GM19397 (cell line): ENCODE data around the gene MAN2B2.

ENCODE experiments used
- ATAC-seq: cut with Tn5 transposase; IDR thresholded peaks from one replicate; pipeline ENCODE4 v1.9.1; 2021; ENCODE audit warnings: mild to moderate bottlenecking, moderate library complexity; ENCODE audit not compliant: unreplicated experiment

Gene MAN2B2

DNA sequence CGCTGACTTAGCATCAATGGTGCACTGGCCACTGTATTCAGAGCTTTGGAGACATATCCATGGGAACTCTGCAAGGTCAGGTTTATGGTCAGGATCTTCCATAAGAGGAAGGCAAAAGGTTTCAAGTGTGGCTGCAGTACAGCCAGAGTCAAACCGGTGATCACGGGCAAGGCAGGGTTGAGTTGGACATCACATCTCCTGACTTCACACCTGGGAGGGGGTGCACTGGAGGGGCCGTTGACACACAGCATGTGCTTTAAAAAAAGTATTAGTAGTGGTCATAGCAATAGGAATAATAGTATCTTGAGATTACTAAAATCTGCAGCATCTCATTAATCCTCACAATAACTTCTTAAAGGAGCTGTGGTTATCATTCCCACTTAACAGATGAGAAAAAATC lies 28.9 kb upstream of the MAN2B2 start:
- no peak for ATAC-seq

DNA sequence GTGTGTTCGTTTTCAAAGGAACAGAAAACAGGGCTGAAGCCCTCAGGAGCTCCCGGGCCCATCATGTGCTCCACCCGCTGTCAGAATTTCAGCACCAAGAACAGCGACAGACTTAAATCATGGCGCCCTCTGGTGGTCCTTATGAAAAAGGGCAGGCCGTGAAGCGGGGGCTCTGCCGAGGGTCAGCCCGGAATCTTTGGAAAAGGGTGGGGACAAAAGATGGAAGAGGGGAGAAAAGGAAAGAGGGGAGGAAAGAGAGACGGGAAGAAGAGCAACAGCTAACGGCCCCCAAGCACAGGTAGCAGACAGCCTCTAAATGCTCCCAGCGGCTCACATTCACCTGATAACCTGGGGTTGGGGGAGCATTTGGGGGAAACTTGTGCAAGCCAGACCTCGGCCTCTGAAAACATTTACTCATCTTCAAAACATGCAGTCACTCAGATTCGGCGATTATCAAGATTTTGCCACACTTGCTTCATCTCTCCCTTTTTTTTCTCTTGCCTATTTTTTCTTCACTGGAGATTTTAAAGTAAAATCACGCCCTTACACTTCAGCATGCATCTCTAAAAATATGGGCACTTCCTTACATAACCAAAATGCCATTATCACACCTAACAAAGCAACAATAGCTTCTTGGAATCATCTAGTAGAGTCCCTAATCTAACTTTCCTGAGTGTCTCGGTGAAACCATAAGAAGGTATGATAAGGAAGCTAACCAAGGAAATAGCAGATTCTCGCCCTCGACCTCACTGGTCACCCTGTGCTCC lies 28.1 kb upstream of the MAN2B2 start:
- peak; percentile 52 for ATAC-seq

DNA sequence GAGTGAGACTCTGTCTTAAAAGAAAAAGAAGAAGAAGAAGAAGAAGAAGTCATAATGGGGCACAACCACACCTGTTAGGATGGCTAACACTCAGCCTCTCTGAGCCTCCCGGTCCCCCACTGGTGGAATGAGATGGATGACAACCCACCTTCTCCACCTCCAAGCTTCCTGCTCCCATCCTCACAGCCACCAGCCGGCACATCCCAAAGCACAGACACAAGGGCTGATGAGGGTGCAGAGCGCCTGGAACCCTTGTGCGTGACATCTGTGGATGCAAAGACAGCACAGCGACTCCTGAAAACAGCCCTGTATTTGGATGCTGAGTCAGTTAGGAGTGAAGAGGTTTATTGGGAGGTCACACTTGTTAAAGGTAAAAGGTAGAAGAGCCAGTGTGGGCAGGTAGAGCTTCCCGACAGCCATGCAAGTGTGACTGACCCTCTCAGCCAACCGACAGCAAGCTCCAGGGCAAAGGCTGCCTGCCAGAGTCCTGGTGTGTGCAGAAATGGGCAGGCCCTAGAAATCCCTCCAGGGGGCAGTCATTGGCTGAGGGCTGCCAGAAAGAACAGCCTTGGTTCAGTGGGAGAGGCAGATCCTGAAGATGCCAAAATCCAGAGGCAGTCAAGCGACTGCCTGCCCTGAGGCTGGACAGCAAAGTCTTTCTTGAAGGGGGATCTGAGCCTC lies 26.6 kb upstream of the MAN2B2 start:
- no peak for ATAC-seq

DNA sequence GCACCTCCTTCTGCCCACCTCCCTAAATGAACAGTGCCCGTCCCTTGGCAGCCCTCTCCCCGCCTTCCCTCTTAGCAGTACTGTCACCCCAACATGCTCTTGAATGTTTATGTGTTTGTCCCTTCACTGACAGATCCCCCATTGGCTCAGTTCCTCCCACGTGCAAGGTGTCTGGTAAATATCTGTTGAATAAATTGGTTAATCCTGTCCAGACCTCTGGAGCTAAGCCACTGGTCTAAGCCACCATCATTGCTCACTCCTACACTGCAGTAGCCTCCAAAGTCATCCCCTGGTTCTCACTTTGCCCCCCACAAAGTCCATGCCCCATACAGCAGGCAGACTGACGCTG lies 26.1 kb upstream of the MAN2B2 start:
- ATAC-seq: no peak

DNA sequence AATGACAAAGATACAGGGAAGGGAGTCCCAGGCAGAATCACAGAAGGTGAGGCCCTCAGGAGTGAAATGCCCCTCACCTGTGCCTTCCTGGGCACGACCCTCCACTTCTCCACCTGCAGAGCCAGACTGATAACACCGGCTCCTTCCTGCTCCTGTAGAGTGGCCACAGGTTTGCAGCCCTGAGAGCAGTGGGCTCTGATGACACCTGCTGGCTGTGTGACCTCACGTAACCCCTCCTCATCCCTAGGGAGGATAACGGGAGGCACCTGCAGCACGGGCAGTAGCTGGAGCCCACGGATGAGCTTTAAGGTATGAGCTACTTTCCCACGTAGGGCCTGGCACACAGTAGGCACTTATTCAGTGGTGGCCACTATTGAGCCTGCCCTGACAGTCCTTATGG lies 25.5 kb upstream of the MAN2B2 start:
- no peak for ATAC-seq

DNA sequence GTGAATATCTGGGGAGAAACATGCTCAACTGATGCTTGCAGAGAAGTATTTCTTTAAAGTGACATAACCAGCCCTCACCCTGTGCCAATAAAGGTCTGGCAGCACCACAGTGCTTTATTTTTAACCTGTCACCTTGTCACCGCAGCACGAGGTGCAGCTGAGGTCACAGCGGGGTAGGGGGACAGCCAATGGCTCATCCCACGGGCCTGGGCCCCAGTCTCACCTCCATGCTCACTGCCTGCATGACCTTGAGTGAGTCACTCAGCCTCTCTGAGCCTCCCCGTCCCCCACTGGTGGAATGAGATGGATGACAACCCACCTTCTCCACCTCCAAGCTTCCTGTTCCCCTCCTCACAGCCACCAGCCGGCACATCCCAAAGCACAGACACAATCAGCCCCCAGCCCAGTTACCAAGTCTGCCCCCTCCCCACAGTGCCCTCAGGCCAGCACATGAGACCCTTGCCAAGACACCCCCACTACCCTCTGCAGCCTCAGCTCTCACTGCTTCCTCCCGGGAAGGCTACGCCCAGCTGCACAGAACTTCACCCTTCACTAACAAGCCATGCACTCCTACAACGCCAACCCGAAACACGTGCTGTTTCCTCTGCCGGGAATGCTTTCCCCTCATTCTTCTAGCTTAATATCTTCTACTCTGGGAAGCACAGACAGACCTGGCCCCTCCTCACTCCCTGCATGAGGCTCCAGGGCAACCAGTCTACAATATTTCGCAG lies 24.9 kb upstream of the MAN2B2 start:
- no peak for ATAC-seq

DNA sequence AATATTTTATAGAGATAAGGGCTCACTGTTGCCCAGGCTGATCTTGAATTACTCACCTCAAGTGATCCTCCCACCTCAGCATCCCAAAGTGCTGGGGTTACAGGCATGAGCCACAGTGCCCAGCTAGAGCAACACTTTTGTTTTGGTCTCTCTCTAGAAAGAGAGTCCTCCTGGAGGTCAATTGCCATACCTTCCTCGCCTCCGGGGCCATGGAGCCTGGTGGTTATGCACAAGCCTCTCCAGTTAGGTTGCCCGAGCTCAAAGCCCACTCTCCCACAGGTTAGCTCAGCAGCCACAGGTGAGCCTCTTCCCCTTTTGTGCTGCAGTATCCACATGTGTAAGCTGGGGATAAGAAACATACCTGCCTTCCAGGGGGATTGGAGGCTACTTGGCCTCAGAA lies 24.2 kb upstream of the MAN2B2 start:
- ATAC-seq: no peak

DNA sequence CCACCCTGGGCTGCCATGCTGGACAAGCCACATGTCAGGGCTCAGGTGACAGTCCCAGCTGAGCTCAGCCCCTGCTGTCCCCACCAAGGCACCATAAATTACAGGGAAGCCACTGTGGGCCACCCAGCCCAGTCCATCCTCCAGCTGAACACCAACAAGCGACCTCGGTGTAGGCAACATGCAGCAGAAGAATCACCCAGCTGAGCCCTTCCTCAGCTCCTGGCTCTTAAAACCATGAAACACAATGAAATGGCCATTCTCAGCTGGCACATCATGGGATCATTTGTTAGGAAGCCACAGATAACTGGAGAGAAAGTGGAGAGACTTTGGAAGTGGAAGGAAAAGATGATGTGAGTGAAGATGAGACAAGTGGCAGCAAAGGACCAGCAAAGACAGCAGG lies 23.3 kb upstream of the MAN2B2 start:
- no peak for ATAC-seq

DNA sequence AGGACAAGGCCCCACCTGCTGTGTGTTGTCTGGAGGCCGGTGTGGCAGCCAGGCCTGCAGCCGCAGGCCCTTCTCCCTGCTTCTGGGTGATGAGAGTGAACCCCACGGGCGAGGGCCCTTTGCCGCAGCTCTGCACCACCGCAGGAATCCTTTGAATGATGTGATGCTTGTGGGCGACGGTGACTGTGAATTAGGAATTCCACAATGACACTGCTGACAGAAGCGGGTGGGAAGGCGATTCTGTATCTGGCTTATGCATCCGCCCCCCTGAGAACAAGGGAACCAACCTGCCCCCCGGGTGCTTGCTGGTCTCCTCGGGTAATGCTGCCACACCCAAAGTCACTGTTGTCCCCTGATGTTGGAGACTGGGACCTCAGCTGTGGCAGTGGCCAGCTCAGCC lies 19.5 kb upstream of the MAN2B2 start:
- no peak for ATAC-seq

DNA sequence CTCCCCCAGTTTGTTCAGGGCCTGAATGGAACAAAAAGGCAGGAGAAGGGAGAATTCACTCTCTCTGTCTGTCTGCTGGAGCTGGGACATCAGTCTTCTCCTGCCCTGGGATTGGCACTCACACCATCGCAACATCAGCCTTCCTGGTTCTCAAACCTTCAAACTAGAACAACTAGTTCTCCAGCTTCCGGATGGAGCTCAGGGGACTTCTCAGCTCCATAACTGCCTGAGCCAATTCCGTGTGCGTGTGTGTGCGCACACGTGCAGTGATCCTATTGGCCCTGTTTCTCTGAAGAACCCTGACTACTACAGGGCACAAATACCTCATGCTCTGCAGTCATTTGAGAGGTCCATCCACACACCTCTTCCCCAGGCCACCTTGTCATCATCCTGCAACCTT lies 18.7 kb upstream of the MAN2B2 start:
- ATAC-seq: no peak

DNA sequence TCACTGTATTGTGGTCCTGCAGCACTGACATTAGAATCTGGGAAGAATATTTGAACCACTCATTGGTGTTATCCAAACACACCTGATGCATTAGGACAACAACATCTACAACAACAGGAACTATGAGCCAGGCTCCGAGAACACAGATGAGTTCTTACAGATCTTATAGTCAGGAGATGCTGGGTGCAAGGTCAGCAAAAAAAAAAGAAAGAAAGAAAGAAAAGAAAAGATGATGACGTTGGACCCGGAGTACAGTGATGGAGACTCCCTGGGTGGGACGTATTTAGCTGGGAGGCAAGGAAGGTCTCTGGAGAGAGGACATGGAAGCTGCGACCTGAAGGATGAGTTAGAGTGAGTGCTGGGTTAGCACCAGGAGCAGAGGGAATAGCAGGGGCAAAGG lies 17.8 kb upstream of the MAN2B2 start:
- ATAC-seq: no peak

DNA sequence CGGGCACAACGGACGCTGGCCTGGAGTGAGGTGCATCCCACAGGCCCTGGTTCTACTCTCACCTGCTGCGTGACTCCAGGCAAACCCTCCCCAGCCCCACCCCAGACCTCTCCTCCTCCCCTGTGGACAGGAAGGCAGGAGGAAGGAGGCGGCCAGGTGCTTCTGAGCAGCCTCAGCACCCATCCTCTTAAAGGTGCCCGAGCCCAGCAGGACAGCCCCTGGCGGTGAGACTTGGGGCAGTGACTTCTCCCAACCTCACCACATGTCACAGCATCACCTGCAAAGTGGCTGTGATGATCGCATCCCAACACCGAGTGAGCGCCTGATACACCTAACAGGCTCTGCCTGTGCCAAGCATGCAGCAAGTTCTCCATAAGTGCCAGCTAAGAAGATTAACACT lies 17.1 kb upstream of the MAN2B2 start:
- ATAC-seq: no peak

DNA sequence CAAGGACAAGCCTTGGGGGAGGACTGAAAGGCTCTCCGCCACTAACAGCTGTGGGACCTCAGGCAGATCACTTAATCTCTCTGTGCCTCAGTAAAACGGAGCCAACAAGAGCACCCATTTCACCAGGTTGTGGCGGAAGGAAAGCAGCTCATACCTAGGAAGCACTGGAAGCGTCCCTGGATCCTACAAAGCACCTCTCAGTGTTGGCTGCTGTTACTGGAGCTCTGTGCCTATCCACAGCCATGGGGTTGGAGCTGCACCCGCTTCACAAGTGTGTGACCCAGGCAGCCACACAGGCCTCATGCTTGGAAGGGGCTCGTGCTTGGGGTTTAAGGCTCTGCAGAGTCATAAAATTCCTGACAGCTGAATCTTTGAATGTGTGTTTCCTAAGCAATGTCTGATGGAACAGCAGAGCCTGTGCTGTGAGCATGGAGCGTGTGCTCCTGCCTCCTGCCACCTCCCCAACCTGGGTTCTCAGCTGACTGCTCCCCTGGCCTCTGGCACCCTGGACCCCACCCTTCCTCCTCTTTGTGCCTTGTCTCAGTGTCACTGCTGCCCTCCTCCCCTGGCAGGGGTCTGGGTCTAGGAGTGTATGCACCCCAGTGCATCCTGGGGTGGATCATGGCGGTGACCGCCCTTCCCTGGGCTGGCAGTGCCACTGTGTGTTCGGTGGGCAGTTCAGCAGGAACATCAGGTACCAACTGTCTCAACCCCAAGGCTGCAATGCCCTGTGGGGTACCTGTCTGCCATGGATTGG lies 14.4 kb upstream of the MAN2B2 start:
- no peak for ATAC-seq

DNA sequence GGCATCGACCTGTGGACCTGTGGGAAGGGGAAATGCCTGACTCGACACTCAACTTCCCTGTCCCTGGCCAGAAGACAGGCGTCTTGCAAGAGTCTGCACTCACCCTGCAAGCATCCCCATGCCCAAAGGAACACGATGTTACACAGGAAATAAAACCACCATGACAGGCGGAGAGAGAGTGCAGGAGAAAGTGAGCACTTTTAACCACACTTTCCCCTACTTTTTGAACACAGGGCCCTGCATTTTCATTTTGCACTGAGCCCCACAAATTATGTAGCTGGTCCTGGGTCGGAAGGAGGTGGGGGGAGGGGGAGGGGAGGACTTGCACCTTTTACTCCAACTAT lies 13.8 kb upstream of the MAN2B2 start:
- ATAC-seq: no peak

DNA sequence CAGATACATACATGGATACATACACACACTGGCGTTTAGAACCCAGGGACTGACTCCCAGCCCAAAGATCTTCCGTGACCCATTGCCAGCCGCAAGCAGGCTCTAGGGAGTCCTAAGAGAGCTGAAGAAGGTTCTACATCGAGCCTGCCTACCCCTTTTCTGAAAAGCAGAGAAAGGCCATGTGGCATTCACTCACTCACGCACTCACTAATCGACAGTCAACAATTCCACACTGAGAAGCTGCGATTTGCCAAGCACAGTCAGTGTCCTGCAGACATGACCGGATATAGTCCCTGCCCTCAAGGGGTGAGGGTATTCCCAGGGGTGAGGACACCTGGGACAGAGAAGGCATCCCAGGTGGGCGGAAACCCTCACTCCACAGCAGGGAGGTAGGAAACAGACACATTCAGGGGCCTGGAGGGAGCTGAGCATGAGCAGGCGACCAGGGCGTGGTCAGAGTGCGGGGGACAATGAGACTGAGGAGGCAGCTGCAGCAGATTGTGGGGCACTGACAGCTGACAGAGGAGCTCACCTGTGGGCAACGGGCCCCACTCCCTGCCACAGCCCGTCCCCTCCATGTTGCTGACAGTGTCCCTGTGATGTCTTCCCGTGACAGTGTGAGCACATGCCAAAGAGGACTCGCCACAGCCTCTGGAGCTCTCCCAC lies 13.2 kb upstream of the MAN2B2 start:
- no peak for ATAC-seq

DNA sequence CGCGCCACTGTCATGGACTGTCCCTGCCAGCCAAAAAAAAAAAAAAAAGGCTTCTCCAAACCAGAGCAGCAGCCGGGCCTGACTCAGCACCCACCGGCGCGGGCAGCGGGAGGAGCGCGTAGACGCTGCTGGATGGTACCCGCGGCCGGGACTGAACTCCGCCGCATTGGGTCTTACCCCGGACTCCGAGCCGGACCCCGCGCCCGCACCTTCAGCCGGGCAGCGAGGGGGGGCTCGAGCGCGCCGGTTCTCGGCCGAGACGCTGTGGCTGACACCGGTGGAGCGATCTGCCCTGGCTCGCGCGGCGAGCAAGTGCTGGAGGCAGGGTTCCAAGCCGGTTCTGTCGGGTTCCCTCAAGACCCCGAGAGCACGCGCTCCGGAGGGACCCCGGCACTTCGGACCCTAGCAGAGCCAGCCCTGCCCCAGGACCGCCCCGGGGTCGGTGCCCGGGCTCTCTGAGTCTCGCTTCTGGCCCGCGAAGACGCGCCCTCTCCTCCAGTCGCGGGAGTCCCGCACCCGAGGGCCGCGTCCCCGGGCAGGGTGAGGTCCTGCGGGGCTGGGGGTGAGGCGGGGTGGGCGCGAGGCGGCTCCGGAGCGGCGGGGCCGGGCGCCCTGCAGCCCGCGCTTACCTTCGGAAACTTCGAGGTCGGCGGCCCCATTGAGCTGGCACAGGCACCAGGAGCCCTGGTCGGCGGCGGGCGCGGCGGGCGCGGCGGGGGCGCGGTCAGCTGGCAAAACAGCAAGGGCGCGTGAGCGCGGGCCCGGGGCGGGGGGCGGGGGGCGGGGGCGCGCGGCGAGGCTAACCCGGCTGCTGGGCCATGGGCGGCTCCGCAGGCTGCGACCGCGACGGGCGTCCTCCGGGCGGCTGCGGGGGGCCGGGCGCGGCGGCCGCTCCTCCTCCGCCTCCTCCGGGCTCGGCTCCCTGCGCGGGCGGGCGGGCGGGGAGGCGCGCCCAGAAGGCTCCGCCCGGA lies 11.8 kb upstream of the MAN2B2 start:
- no peak for ATAC-seq

DNA sequence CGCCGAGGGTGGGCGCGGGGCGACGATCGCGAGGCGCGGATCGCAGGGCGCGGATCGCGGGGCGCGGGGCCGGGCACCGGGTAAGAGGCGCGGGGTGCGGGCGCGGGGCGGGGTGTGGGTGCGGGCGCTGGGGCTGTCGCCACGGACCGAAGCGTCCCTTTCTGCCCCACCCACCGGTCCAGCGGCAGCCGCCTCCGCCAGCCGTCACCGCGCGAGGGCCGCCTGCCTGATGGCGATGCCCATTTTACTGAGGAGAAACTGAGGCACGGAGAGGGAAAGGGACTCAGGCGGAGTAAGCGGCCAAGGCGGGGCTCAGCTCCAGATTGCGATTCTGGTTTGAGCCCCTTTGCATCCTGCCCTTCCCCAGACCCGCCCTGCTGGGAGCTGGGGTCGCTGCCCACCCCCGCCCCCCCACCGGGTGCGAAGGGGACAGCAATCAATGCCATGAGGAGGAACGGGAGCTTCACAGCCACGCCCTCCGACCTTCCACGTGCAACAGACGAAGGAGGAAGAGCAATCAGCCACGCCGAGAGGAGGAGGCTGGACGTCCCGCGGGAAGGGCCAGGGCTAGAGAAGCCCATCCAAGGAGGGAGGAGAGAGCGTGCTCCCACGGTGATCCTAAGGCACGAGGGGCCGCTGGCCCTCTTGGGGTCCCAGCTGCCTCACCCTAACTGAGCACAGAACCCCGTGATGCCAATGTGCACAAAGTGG lies 10.9 kb upstream of the MAN2B2 start:
- no peak for ATAC-seq

DNA sequence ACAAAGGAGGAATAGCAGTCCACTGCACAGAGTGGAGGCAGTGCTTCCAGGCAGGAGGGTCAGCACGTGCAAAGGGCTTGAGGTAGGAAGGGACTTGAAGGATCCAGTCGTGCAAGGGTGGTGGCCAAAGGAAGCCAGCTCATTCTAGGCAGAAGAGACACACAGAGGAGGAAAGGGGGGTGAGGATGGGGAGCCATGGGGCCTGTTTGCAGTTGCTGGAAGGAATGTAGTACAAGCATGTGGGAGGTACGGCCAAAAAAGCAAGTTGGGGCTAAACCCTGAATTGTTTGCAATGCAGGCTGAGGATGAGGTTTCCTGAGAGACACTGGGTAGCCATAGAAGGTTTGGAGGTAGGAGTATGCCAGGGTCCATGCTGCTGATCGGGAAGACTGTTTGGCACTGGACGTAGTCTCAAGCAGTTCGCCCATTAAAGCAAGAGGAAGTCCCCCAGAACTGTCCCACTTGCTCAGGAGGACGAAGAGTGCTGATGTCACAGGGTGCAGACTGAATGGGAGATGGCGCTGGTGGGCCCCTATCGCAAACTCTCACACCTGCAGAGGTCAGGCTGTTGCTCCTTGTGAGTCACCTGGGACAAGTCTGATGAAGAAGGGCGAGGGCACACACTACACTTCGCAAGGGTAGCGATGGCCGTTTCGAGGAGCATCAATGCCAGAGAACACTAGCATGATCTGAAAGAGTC lies 9.1 kb upstream of the MAN2B2 start:
- ATAC-seq: no peak
